Left ventricle myocardium inferior (tissue), 1 donor: ENCODE measurements around the gene PKNOX2. TPM values are rescaled to one million over a fixed set of nuclear protein-coding genes. Genes with fewer than 3 reads are reported as not detected.

Experiments used
- DNase-seq: peaks from one replicate; pipeline ENCODE4 v3.0.0-alpha.2; 2020
- H3K27ac ChIP-seq: fragments of 200-600 bp; replicated peaks from 2 replicates; pipeline ENCODE4 v1.8.0; 2021
- H3K27me3 ChIP-seq: fragments of 200-600 bp; 2 replicates; pipeline ENCODE4 v1.8.0; 2021; ENCODE audit warnings: low read depth
- H3K36me3 ChIP-seq: fragments of 200-600 bp; 2 replicates; pipeline ENCODE4 v1.8.0; 2021
- H3K4me1 ChIP-seq: fragments of 200-600 bp; 2 replicates; pipeline ENCODE4 v1.8.0; 2021
- H3K4me3 ChIP-seq: fragments of 200-600 bp; 2 replicates; pipeline ENCODE4 v1.8.0; 2021; ENCODE audit warnings: mild to moderate bottlenecking, moderate library complexity
- H3K9me3 ChIP-seq: fragments of 200-600 bp; replicated peaks from 2 replicates; pipeline ENCODE4 v1.8.0; 2021
- intact Hi-C: fragments of 100-400 bp; cut with micrococcal nuclease; formaldehyde crosslinking; loops from one replicate; pipeline ENCODE4 v1.11.0; 2022
- total RNA-seq: library from RNA; stranded (reverse); fragmentation: NEBNext Ultra II Directional; extraction: Animal tissue kit (Norgen Biotek cat#: 25700); gene quantifications from one replicate; pipeline ENCODE4 v1.2.1, GENCODE V29; 2021
- TF ChIP-seq, protein P1 (sequence below): fragments of 200-600 bp; IDR thresholded peaks from 2 replicates; pipeline ENCODE4 v1.8.0; 2021; ENCODE audit warnings: antibody characterized with exemption, mild to moderate bottlenecking, borderline replicate concordance
- donor health status: DM: no; HTN: yes; CAD: no; lungs with severe emphysema.

The PKNOX2 gene
- total RNA-seq, 1 donor from 2014 or later, result 6.2 TPM

DNA sequence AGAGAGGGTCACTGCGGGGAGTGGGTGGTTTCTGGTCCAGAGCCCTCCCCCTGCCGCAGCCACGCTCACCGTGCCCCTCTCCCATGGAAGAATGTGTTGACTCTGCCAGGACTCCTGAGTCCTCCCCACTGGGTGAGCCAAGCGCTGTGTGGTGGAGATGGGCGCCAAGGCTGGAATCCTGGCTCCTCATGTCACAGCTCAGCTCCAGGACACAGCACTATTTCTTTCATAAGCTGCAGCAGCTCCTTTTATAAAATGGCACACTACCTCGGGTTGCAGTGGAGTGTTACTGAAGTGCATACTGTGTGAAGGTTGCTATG lies 247.6 kb downstream of the PKNOX2 start:
- Histone ChIP-seq H3K36me3 (no peaks in the 10 kb centered on the region), H3K4me3 (no peak overlapping the region), H3K27me3 (no peaks in the 10 kb centered on the region), H3K27ac (no peak overlapping the region), H3K9me3 (no peaks in the 10 kb centered on the region), H3K4me1 (peaks cover 20% of the 10 kb centered on the region)
- intact Hi-C loops, result no loop called here
- no peak for DNase-seq
- TF ChIP-seq, protein P1, sequence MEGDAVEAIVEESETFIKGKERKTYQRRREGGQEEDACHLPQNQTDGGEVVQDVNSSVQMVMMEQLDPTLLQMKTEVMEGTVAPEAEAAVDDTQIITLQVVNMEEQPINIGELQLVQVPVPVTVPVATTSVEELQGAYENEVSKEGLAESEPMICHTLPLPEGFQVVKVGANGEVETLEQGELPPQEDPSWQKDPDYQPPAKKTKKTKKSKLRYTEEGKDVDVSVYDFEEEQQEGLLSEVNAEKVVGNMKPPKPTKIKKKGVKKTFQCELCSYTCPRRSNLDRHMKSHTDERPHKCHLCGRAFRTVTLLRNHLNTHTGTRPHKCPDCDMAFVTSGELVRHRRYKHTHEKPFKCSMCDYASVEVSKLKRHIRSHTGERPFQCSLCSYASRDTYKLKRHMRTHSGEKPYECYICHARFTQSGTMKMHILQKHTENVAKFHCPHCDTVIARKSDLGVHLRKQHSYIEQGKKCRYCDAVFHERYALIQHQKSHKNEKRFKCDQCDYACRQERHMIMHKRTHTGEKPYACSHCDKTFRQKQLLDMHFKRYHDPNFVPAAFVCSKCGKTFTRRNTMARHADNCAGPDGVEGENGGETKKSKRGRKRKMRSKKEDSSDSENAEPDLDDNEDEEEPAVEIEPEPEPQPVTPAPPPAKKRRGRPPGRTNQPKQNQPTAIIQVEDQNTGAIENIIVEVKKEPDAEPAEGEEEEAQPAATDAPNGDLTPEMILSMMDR, result no peak

DNA sequence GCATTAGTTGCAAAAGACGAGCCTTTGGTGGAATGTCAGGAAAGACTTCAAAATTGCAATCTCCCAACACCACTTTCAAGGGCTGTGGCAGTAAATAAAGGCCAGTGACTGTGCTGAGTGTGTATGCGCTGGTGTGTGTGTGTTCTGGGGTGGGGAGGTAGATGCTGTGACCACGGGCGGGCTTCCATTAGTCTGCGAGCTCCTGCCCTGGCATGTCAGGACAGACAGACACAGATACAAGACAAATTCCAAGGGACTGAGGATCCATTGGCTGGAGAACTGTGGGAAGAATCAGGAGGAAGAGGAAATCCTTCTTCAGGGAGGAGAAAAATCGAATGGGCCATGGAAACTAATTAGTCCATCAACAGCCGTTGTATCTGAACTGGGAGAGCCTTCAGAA lies 248.0 kb downstream of the PKNOX2 start:
- H3K36me3 ChIP-seq, result no peaks in the 10 kb centered on the region
- H3K4me1 ChIP-seq, result peaks cover 23% of the 10 kb centered on the region
- intact Hi-C loops, result no loop called here
- H3K27me3 ChIP-seq, result no peaks in the 10 kb centered on the region
- no peak for DNase-seq
- TF ChIP-seq, protein P1, result no peak
- H3K9me3 ChIP-seq, result no peaks in the 10 kb centered on the region
- H3K4me3 ChIP-seq, result no peak overlapping the region
- no peak overlapping the region for H3K27ac ChIP-seq

- no peak overlapping the region for H3K27ac ChIP-seq
- H3K4me1 ChIP-seq, result peaks cover 28% of the 10 kb centered on the region
- TF ChIP-seq, protein P1, result no peak
- no peak overlapping the region for H3K4me3 ChIP-seq
- no peaks in the 10 kb centered on the region for H3K27me3 ChIP-seq
- H3K9me3 ChIP-seq, result no peaks in the 10 kb centered on the region
- intact Hi-C loops, result no loop called here
- DNase-seq, result no peak
- no peaks in the 10 kb centered on the region for H3K36me3 ChIP-seq
Observed at GRCh38 chr11:125413226-125413625, 248.7 kb downstream of the PKNOX2 start.

GRCh38 chr11:125414121-125414520 lies 249.6 kb downstream of the PKNOX2 start:
- Histone ChIP-seq H3K27me3 (no peaks in the 10 kb centered on the region), H3K9me3 (no peaks in the 10 kb centered on the region), H3K4me1 (peaks cover 23% of the 10 kb centered on the region), H3K27ac (no peak overlapping the region), H3K36me3 (no peaks in the 10 kb centered on the region), H3K4me3 (no peak overlapping the region)
- TF ChIP-seq, protein P1, result no peak
- no peak for DNase-seq
- intact Hi-C loops, result no loop called here

- H3K36me3 ChIP-seq, result no peaks in the 10 kb centered on the region
- no peaks in the 10 kb centered on the region for H3K27me3 ChIP-seq
- TF ChIP-seq, protein P1, result no peak
Observed at GRCh38 chr11:125416981-125417935, 252.7 kb downstream of the PKNOX2 start.

More at GRCh38 chr11:125416981-125417935, 252.7 kb downstream of the PKNOX2 start:
- Histone ChIP-seq H3K9me3 (no peaks in the 10 kb centered on the region), H3K27ac (peak overlapping the region; percentile 66), H3K4me1 (peaks cover 23% of the 10 kb centered on the region), H3K4me3 (no peak overlapping the region)
- no peak for DNase-seq
- intact Hi-C loops, result no loop called here
